ENCODE results near the gene METTL13. TPM values are rescaled to one million over a fixed set of nuclear protein-coding genes. Genes with fewer than 3 reads are reported as not detected.

The METTL13 gene
- total RNA-seq, 1 experiment from 2014 or later: 49.8 TPM

Other genes with a start within 250 kb of the METTL13 start
- gene MYOCOS, start 159.4 kb upstream of the METTL13 start, total RNA-seq (2014; rRNA removed; shearing (Covaris generic)): not detected in 2 replicates
- gene MYOC, start 129.0 kb upstream of the METTL13 start, total RNA-seq (2014; rRNA removed; shearing (Covaris generic)): not detected in 2 replicates
- 9.8 and 12.1 TPM in 2 replicates for gene VAMP4, start 39.6 kb upstream of the METTL13 start, total RNA-seq (2014; rRNA removed; shearing (Covaris generic))
- gene DNM3, start 59.8 kb downstream of the METTL13 start, total RNA-seq (2014; rRNA removed; shearing (Covaris generic)): 0.90 and 1.0 TPM in 2 replicates